ENCODE measurements around the gene TRPC4AP.

Gene TRPC4AP

GRCh38 chr20:35000922-35001595 lies 91.5 kb downstream of the TRPC4AP start:
- no peak for DNase-seq
- peaks cover 38% of the 10 kb centered on the region for H3K36me3 Mint-ChIP-seq
- H3K27me3 Mint-ChIP-seq = no peaks in the 10 kb centered on the region
- peak overlapping the region; percentile 37 for H3K27ac Mint-ChIP-seq
- H3K9me3 Mint-ChIP-seq = no peaks in the 10 kb centered on the region
- no peak overlapping the region for H3K4me3 Mint-ChIP-seq
- no peaks in the 10 kb centered on the region for H3K4me1 Mint-ChIP-seq
- CTCF ChIA-PET = interaction anchor here (1.5 to 1.9 kb wide), 2 partner anchors 166 to 168 kb away, joined by 6 to 7 read pairs; no protein-coding TSS in a partner anchor

GRCh38 chr20:35000311-35000921 lies 92.2 kb downstream of the TRPC4AP start:
- Mint-ChIP-seq H3K27me3 (no peaks in the 10 kb centered on the region), H3K4me1 (no peaks in the 10 kb centered on the region), H3K36me3 (peaks cover 41% of the 10 kb centered on the region), H3K27ac (peak overlapping the region; percentile 55), H3K4me3 (no peak overlapping the region), H3K9me3 (no peaks in the 10 kb centered on the region)
- CTCF ChIA-PET = interaction anchor here (1.3 to 1.5 kb wide), 2 partner anchors 126 to 165 kb away, joined by 5 to 7 read pairs; no protein-coding TSS in a partner anchor
- no peak for DNase-seq

- Mint-ChIP-seq H3K4me3 (no peak overlapping the region), H3K4me1 (no peaks in the 10 kb centered on the region), H3K27ac (no peak overlapping the region), H3K27me3 (no peaks in the 10 kb centered on the region), H3K9me3 (no peaks in the 10 kb centered on the region), H3K36me3 (peaks cover 36% of the 10 kb centered on the region)
- CTCF ChIA-PET = interaction anchor here (1.3 to 1.7 kb wide), 2 partner anchors 124 to 126 kb away, joined by 4 to 5 read pairs; no protein-coding TSS in a partner anchor
- no peak for DNase-seq
Observed at GRCh38 chr20:34999782-35000181, 92.8 kb downstream of the TRPC4AP start.

- no peak for DNase-seq
- no peaks in the 10 kb centered on the region for H3K27me3 Mint-ChIP-seq
- no peak overlapping the region for H3K27ac Mint-ChIP-seq
- no peaks in the 10 kb centered on the region for H3K4me1 Mint-ChIP-seq
- CTCF ChIA-PET = interaction anchor here (1.3 to 1.7 kb wide), 2 partner anchors 124 to 125 kb away, joined by 4 to 5 read pairs; no protein-coding TSS in a partner anchor
- H3K9me3 Mint-ChIP-seq = no peaks in the 10 kb centered on the region
- H3K4me3 Mint-ChIP-seq = no peak overlapping the region
- peaks cover 31% of the 10 kb centered on the region for H3K36me3 Mint-ChIP-seq
Observed at GRCh38 chr20:34999021-34999451, 93.6 kb downstream of the TRPC4AP start.

GRCh38 chr20:34998331-34998950 lies 94.2 kb downstream of the TRPC4AP start:
- no peak overlapping the region for H3K4me3 Mint-ChIP-seq
- DNase-seq = no peak
- H3K27me3 Mint-ChIP-seq = no peaks in the 10 kb centered on the region
- no peaks in the 10 kb centered on the region for H3K4me1 Mint-ChIP-seq
- peaks cover 29% of the 10 kb centered on the region for H3K36me3 Mint-ChIP-seq
- no peaks in the 10 kb centered on the region for H3K9me3 Mint-ChIP-seq
- CTCF ChIA-PET = interaction anchor here (1.7 kb wide), 1 partner anchor 123 kb away, joined by 4 read pairs; no protein-coding TSS in a partner anchor
- peak overlapping the region; percentile 39 for H3K27ac Mint-ChIP-seq

GRCh38 chr20:34997774-34998173 lies 94.8 kb downstream of the TRPC4AP start:
- Mint-ChIP-seq H3K9me3 (no peaks in the 10 kb centered on the region), H3K36me3 (peaks cover 27% of the 10 kb centered on the region), H3K4me3 (no peak overlapping the region), H3K4me1 (no peaks in the 10 kb centered on the region), H3K27ac (no peak overlapping the region), H3K27me3 (no peaks in the 10 kb centered on the region)
- no peak for DNase-seq
- CTCF ChIA-PET = interaction anchor here (1.3 kb wide), 1 partner anchor 124 kb away, joined by 5 read pairs; no protein-coding TSS in a partner anchor

GRCh38 chr20:34997131-34997561 lies 95.5 kb downstream of the TRPC4AP start:
- CTCF ChIA-PET = interaction anchor here (1.3 kb wide), 1 partner anchor 123 kb away, joined by 5 read pairs; no protein-coding TSS in a partner anchor
- H3K27me3 Mint-ChIP-seq = no peaks in the 10 kb centered on the region
- H3K4me1 Mint-ChIP-seq = no peaks in the 10 kb centered on the region
- H3K4me3 Mint-ChIP-seq = no peak overlapping the region
- H3K36me3 Mint-ChIP-seq = peaks cover 27% of the 10 kb centered on the region
- peak; percentile 25 for DNase-seq
- no peaks in the 10 kb centered on the region for H3K9me3 Mint-ChIP-seq
- no peak overlapping the region for H3K27ac Mint-ChIP-seq

GRCh38 chr20:34996243-34997028 lies 96.2 kb downstream of the TRPC4AP start:
- CTCF ChIA-PET = interaction anchor here (1.3 kb wide), 1 partner anchor 123 kb away, joined by 5 read pairs; no protein-coding TSS in a partner anchor
- H3K27ac Mint-ChIP-seq = no peak overlapping the region
- peaks cover 27% of the 10 kb centered on the region for H3K36me3 Mint-ChIP-seq
- DNase-seq = no peak
- no peaks in the 10 kb centered on the region for H3K9me3 Mint-ChIP-seq
- no peak overlapping the region for H3K4me3 Mint-ChIP-seq
- H3K4me1 Mint-ChIP-seq = no peaks in the 10 kb centered on the region
- no peaks in the 10 kb centered on the region for H3K27me3 Mint-ChIP-seq

- Mint-ChIP-seq H3K9me3 (no peaks in the 10 kb centered on the region), H3K4me3 (no peak overlapping the region), H3K27me3 (no peaks in the 10 kb centered on the region), H3K36me3 (peaks cover 24% of the 10 kb centered on the region), H3K27ac (peak overlapping the region; percentile 19), H3K4me1 (no peaks in the 10 kb centered on the region)
- CTCF ChIA-PET = interaction anchor here (1.0 kb wide), 1 partner anchor 121 kb away, joined by 3 read pairs; no protein-coding TSS in a partner anchor
- DNase-seq = no peak
Observed at GRCh38 chr20:34995696-34996095, 96.9 kb downstream of the TRPC4AP start.

- peak overlapping the region; percentile 42 for H3K27ac Mint-ChIP-seq
- H3K27me3 Mint-ChIP-seq = no peaks in the 10 kb centered on the region
- peaks cover 23% of the 10 kb centered on the region for H3K36me3 Mint-ChIP-seq
- H3K4me3 Mint-ChIP-seq = no peak overlapping the region
- CTCF ChIA-PET = interaction anchor here (1.0 kb wide), 1 partner anchor 120 kb away, joined by 3 read pairs; no protein-coding TSS in a partner anchor
- no peak for DNase-seq
- no peaks in the 10 kb centered on the region for H3K9me3 Mint-ChIP-seq
- no peaks in the 10 kb centered on the region for H3K4me1 Mint-ChIP-seq
Observed at GRCh38 chr20:34995192-34995591, 97.4 kb downstream of the TRPC4AP start.

- no peak for DNase-seq
- peaks cover 23% of the 10 kb centered on the region for H3K36me3 Mint-ChIP-seq
- no peaks in the 10 kb centered on the region for H3K27me3 Mint-ChIP-seq
- H3K27ac Mint-ChIP-seq = peak overlapping the region; percentile 42
- CTCF ChIA-PET = interaction anchor here (1.0 kb wide), 1 partner anchor 120 kb away, joined by 3 read pairs; no protein-coding TSS in a partner anchor
- no peak overlapping the region for H3K4me3 Mint-ChIP-seq
- H3K4me1 Mint-ChIP-seq = no peaks in the 10 kb centered on the region
- H3K9me3 Mint-ChIP-seq = no peaks in the 10 kb centered on the region
Observed at GRCh38 chr20:34994509-34995131, 98.0 kb downstream of the TRPC4AP start.

- CTCF ChIA-PET = no interaction called here
- no peak for DNase-seq
- peaks cover 19% of the 10 kb centered on the region for H3K36me3 Mint-ChIP-seq
- no peaks in the 10 kb centered on the region for H3K9me3 Mint-ChIP-seq
- H3K4me3 Mint-ChIP-seq = no peak overlapping the region
- H3K4me1 Mint-ChIP-seq = no peaks in the 10 kb centered on the region
- no peak overlapping the region for H3K27ac Mint-ChIP-seq
- H3K27me3 Mint-ChIP-seq = no peaks in the 10 kb centered on the region
Observed at GRCh38 chr20:34993941-34994508, 98.6 kb downstream of the TRPC4AP start.
